Liver (tissue), 3 donors: Measurements from ENCODE around the gene CLDN10.

Experiments
- ATF3 ChIP-seq: IDR thresholded peaks from 2 replicates; pipeline ENCODE4 v1.6.1; 2016; ENCODE audit warnings: antibody characterized with exemption
- CTCF ChIP-seq: fragments of 150-350 bp; IDR thresholded peaks from 2 replicates; pipeline ENCODE4 v1.5.1; 2017; ENCODE audit warnings: improper control_type of control experiment, low read depth, low read length; ENCODE audit not compliant: missing input control
- MAX ChIP-seq: IDR thresholded peaks from 2 replicates; pipeline ENCODE4 v1.6.1; 2016; ENCODE audit warnings: antibody characterized with exemption
- NR2F2 ChIP-seq: IDR thresholded peaks from 2 replicates; pipeline ENCODE4 v1.6.1; 2016; ENCODE audit warnings: antibody characterized with exemption
- RAD21 ChIP-seq, 2 donors: IDR thresholded peaks; 2 replicates each; pipeline ENCODE4 v1.6.1; 2016; ENCODE audit warnings: antibody characterized with exemption in 2 of 2, mild to moderate bottlenecking in 2 of 2
- REST ChIP-seq: IDR thresholded peaks from 2 replicates; pipeline ENCODE4 v1.6.1; 2016; ENCODE audit warnings: antibody characterized with exemption, mild to moderate bottlenecking
- RXRA ChIP-seq, 2 donors: IDR thresholded peaks; 2 replicates each; pipeline ENCODE4 v1.6.1; 2017 to 2018; ENCODE audit warnings: antibody characterized with exemption in 2 of 2, mild to moderate bottlenecking in 1 of 2
- SP1 ChIP-seq: IDR thresholded peaks from 2 replicates; pipeline ENCODE4 v1.6.1; 2018; ENCODE audit warnings: antibody characterized with exemption, mild to moderate bottlenecking
- TAF1 ChIP-seq: conservative IDR thresholded peaks from 2 replicates; pipeline ENCODE4 v1.6.1; 2016; ENCODE audit warnings: antibody characterized with exemption, mild to moderate bottlenecking
- YY1 ChIP-seq: IDR thresholded peaks from 2 replicates; pipeline ENCODE4 v1.6.1; 2016; ENCODE audit warnings: antibody characterized with exemption, mild to moderate bottlenecking
- donor health status: healthy.
- donor health status: healthy.

- TF ChIP-seq YY1 (no peak), RAD21 (IDR thresholded peaks at IDR 0.05) (no peak), CTCF (no peak), TAF1 (no peak), ATF3 (no peak), SP1 (no peak), REST (no peak), RXRA (IDR thresholded peaks at IDR 0.05) (no peak), MAX (no peak), NR2F2 (no peak)
Observed at GRCh38 chr13:95530178-95530577, 22.3 kb upstream of the CLDN10 start.
